BJ (cell line): ENCODE results near the gene GPRC5D. TPM values are rescaled to one million over a fixed set of nuclear protein-coding genes. Genes with fewer than 3 reads are reported as not detected.

ENCODE experiments used
- CTCF ChIA-PET: fragments of 350-600 bp; formaldehyde crosslinking; extraction: SDS; loops from one replicate; lab custom pipeline; 2021; ENCODE audit warnings: antibody characterized with exemption, inconsistent platforms; lab: Yijun Ruan, JAX
- POLR2A ChIA-PET: fragments of 300-600 bp; sonication (Branson Sonifier 250); formaldehyde crosslinking; extraction: SDS; loops from one replicate; lab custom pipeline; 2021; ENCODE audit warnings: antibody characterized with exemption; lab: Charles Lee
- DNase-seq: peaks from one replicate; pipeline ENCODE4 v3.0.0-alpha.2; 2011; ENCODE audit warnings: low read depth
- H3K27me3 ChIP-seq: 2 replicates; pipeline ENCODE4 v1.6.0; 2011; ENCODE audit warnings: low read length; ENCODE audit not compliant: control insufficient read depth, insufficient read depth
- H3K36me3 ChIP-seq: 2 replicates; pipeline ENCODE4 v1.5.1; 2011; ENCODE audit warnings: low read length; ENCODE audit not compliant: control insufficient read depth, insufficient read depth
- H3K4me3 ChIP-seq: 2 replicates; pipeline ENCODE4 v1.5.1; 2011; ENCODE audit warnings: low read depth, mild to moderate bottlenecking, control low read depth, low read length
- polyA minus RNA-seq: library from RNA; depleted of rRNA, polyadenylated mRNA; stranded (reverse); fragments of >200 nt; gene quantifications from 2 replicates; pipeline ENCODE4 v1.2.3, GENCODE V29; 2011; rRNA and poly(A)+ RNA removed
- polyA plus RNA-seq: library from polyadenylated mRNA; depleted of rRNA; stranded (reverse); fragments of >200 nt; gene quantifications from 2 replicates; pipeline ENCODE4 v1.2.3, GENCODE V29; 2011; rRNA removed
- TF ChIP-seq, protein P1 (sequence below): IDR thresholded peaks from 2 replicates; pipeline ENCODE4 v1.5.1; 2011; ENCODE audit warnings: low read depth, mild to moderate bottlenecking, control low read depth, inconsistent platforms, low read length, moderate library complexity; ENCODE audit not compliant: insufficient read depth

Gene GPRC5D
- polyA plus RNA-seq (not detected in 2 replicates), polyA minus RNA-seq (not detected in 2 replicates)

DNA sequence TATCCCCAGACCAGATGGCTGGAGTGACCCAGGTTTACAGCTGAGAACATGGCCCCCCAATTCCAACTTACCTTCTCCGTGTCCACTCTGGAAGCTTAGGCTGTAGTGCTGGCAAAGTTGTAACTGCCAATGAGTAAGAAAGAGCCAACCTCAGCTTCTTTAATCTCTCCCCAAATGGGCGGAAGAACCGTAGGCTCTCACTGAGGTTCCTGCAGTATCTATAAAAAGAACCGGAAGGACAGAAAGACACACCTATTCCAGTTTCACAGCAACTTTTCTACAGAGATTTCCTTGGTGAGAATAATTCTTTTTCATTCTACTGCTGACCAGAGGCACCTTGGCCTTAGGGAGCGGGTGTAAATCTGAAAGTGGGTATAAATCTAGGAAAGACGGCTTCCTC is at the start of gene GPRC5D:
Gene GPRC5D (minus strand): TSS at position 135 of the 400 bp plus-strand sequence. CDS start 1,786 bp downstream, outside the sequence.
- Histone ChIP-seq H3K27me3 (no peaks in the 10 kb centered on the region), H3K4me3 (no peak within 1 kb of the TSS), H3K36me3 (no peaks in the 10 kb centered on the region)
- TF ChIP-seq, protein P1, sequence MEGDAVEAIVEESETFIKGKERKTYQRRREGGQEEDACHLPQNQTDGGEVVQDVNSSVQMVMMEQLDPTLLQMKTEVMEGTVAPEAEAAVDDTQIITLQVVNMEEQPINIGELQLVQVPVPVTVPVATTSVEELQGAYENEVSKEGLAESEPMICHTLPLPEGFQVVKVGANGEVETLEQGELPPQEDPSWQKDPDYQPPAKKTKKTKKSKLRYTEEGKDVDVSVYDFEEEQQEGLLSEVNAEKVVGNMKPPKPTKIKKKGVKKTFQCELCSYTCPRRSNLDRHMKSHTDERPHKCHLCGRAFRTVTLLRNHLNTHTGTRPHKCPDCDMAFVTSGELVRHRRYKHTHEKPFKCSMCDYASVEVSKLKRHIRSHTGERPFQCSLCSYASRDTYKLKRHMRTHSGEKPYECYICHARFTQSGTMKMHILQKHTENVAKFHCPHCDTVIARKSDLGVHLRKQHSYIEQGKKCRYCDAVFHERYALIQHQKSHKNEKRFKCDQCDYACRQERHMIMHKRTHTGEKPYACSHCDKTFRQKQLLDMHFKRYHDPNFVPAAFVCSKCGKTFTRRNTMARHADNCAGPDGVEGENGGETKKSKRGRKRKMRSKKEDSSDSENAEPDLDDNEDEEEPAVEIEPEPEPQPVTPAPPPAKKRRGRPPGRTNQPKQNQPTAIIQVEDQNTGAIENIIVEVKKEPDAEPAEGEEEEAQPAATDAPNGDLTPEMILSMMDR = no peak
- ChIA-PET CTCF (interaction anchor here (0.8 to 1.2 kb wide), 2 partner anchors 24 to 32 kb away, joined by 3 to 7 read pairs; no protein-coding TSS in a partner anchor), POLR2A (no interaction called here)
- DNase-seq = no peak

DNA sequence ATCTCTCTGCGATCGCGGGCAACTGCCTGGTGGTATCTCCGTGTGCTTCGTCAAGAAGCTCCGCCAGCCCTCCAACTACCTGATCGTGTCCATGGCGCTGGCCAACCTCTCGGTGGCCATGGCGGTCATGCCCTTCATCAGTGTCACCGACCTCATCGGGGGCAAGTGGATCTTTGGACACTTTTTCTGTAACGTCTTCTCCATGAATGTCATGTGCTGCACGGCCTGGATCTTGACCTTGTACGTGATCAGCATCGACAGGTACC is 49.7 kb upstream of the GPRC5D start:
- H3K27me3 ChIP-seq = no peaks in the 10 kb centered on the region
- ChIA-PET POLR2A (no interaction called here), CTCF (interaction anchor here (1.3 kb wide), 2 partner anchors 18 to 233 kb away, joined by 3 read pairs; no protein-coding TSS in a partner anchor)
- DNase-seq = no peak
- TF ChIP-seq, protein P1 = no peak
- peaks cover 1% of the 10 kb centered on the region; the same call in 1 of the 2 replicates for H3K36me3 ChIP-seq
- H3K4me3 ChIP-seq = peak overlapping the region; percentile 82

DNA sequence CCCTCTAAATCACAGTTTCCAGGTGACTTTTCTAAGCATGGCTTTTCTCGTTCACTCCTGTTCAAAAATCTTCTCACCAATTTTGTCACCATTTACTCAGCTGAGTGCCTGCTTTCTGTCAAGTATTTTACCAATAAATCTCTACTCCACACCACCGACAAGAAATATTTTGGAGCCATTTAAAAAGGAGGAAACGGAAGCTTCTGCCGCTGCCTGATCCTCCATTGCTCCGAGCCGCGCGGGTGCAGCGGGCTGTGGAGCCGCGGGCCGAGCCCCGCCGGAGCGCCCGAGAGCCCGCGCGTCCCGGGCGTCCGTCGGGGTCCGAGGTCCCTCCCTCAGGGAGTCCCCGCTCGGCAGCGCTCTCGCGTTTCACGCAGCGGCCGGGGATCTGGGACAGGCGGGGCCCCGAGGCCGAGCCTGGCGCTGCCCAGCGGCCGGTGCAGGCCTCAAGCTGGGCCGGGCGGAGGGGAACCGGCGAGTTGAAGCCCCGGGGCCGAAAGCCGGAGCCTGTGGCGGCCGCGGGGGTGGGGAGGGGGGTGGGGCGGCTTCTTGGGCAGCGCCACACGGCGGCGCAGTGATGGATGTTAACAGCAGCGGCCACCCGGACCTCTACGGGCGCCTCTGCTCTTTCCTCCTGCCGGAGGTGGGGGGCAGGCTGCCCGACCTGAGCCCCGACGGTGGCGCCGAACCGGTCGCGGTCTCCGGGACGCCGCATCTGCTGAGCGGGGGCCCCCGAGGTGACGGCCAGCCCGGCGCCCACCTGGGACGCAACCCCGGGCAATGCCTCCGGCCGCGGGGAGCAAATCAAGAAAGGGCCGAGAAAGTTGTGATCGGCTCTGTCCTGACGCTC is 49.2 kb upstream of the GPRC5D start:
- peak overlapping the region; percentile 82 for H3K4me3 ChIP-seq
- CTCF ChIA-PET = interaction anchor here (1.3 kb wide), 2 partner anchors 18 to 234 kb away, joined by 3 read pairs; no protein-coding TSS in a partner anchor
- DNase-seq = no peak
- peaks cover 1% of the 10 kb centered on the region; the same call in 1 of the 2 replicates for H3K36me3 ChIP-seq
- POLR2A ChIA-PET = no interaction called here
- no peaks in the 10 kb centered on the region for H3K27me3 ChIP-seq
- TF ChIP-seq, protein P1 = peak; percentile 50

DNA sequence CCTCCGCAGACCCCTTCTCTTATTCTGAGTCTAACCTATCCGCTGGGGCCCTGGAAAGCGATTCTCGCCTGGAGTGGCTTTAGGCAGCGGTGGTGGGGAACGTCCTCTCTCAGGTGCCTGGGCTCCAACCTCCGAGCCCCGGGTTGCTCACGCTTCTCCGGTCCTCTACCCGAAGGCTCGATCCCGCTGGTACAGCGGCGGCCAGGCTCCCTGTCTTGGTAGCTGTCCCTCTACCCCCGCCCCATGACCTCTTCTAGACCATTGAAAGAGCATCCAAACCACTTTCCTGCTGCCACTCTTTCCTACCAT is 48.6 kb upstream of the GPRC5D start:
- Histone ChIP-seq H3K4me3 (peak overlapping the region; percentile 82), H3K27me3 (no peaks in the 10 kb centered on the region), H3K36me3 (peaks cover 1% of the 10 kb centered on the region; the same call in 1 of the 2 replicates)
- ChIA-PET CTCF (interaction anchor here (1.3 kb wide), 2 partner anchors 17 to 234 kb away, joined by 3 read pairs; no protein-coding TSS in a partner anchor), POLR2A (no interaction called here)
- DNase-seq = no peak
- TF ChIP-seq, protein P1 = no peak

DNA sequence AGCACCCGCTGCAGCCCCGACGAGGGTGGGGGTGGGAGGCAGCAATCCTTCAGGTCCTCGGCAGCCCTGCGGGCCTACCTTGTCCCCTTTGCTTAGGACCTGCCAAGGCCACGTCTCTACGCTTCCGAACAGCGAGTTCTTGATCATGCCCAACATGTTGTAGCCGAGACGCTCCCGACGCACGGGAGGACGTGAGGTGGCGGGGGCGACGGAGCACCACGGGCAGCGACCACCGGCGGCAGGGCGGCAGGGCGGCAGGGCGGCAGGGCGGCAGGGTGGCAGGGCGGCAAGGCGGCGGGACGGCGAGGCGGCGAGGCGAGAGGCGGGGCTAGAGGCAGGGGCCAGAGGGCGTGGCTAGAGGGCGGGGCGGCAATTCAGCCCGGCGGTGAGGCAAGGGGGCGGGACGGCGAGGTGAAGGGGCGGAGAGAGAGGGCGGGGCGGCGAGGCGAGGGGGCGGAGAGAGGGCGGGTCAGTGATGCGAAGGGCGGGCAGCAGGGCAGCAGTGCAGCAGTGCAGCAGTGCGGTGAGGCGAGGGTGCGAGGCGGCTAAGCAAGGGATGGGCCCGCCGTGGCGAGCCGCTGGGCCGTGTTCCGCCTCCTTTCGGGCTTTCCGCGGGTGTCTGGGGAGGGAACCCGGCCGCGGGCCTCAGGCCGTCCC is 48.1 kb upstream of the GPRC5D start, which contains the start of gene HEBP1:
Gene HEBP1 (minus strand): TSS at position 307 of the 657 bp plus-strand sequence. CDS start 151 bp downstream, at position 156.
- POLR2A ChIA-PET = no interaction called here
- H3K36me3 ChIP-seq = peaks cover 1% of the 10 kb centered on the region; the same call in 1 of the 2 replicates
- DNase-seq = no peak
- peak within 1 kb of the TSS; percentile 82 for H3K4me3 ChIP-seq
- no peaks in the 10 kb centered on the region for H3K27me3 ChIP-seq
- TF ChIP-seq, protein P1 = no peak
- CTCF ChIA-PET = interaction anchor here (1.7 kb wide), 1 partner anchor 17 kb away, joined by 6 read pairs; no protein-coding TSS in a partner anchor
